HG03066 (cell line): ENCODE data around the gene UBA3.

ENCODE experiments used
- ATAC-seq: cut with Tn5 transposase; IDR thresholded peaks from one replicate; pipeline ENCODE4 v1.9.1; 2021; ENCODE audit warnings: low read depth; ENCODE audit not compliant: unreplicated experiment

The UBA3 gene

DNA sequence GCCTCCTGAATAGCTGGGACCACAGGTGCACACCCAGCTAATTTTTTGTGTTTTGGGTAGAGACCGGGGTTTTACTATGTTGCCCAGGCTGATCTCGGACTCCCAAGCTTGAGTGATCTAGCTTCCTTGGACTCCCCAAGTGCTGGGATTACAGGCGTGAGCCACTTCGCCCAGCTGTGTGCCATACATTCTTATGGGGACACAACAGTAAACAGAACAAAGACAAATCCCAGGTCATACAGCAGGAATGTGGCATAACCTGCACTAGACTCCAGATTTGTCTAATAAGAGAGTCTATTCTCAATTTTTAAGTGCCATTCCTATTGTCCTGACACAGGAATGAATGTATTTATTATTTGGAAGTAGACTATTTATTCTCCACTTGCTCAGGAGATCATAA, 22.2 kb upstream of the UBA3 start:
- ATAC-seq, result no peak

DNA sequence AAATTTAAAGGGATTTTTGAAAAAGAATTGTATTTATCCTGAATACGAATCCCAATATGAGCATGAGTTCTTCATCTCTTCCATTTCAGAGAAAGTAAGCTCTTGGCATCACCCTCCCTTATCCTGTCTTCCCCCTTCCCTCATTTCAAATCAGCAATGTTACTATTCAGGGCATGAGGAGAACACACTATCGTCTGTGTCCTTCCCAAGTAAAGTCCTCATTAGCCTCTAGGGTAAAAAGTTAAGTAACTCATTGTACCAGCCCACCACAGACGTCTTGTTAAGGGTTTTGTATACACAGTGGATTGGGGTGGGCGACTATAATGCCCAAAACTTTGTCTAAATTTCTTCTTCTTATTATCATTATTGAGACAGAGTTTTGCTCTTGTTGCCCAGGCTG, 19.4 kb upstream of the UBA3 start:
- ATAC-seq, result no peak

DNA sequence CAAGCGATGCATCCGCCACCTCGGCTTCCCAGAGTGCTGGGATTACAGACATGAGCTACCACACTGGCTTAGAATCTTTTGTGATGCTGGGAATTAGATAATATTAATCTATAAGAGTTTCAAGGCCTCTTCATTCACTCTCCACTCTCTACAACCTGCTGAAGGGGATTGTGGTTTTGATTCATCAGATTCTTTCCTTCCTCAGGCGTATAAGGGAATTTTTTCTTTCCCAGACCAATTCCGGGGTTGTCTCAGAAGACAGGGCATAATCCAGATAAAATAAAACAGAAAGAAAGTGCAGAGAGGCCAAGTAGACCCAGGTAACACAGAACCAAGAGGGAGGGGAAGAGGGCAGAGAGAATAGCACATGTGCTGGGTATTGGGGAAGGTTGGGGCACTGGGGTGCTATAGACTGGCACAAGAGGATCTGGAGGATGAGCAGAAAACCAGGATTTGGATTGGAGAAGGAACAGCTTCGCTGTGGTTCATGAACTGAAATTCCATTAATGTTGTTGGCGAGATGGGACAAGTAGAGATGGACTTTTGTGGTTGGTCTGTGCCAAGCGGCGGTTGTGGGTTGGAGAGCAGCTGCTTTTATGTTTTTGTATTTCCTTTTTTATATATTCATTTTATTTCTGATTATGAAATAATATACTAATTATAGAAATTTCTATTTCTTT, 17.4 kb upstream of the UBA3 start:
- no peak for ATAC-seq

DNA sequence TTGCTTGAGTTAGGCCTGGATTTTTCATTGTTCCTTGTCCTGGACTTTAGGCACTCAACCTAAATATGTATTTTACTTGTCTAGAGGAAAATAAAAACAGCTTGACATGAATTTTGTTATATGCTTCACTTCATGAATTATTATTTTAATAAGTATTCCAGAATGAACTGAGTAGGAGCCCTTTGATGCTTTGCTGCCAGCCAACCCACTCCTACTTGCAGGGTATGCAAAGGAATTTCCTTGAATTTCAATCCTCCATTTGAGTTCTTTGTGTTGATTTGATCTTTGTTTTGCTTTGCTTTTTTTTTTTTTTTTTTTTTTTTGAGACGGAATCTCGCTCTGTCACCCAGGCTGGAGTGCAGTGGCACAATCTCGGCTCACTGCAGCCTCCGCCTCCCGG, 16.1 kb upstream of the UBA3 start:
- no peak for ATAC-seq

DNA sequence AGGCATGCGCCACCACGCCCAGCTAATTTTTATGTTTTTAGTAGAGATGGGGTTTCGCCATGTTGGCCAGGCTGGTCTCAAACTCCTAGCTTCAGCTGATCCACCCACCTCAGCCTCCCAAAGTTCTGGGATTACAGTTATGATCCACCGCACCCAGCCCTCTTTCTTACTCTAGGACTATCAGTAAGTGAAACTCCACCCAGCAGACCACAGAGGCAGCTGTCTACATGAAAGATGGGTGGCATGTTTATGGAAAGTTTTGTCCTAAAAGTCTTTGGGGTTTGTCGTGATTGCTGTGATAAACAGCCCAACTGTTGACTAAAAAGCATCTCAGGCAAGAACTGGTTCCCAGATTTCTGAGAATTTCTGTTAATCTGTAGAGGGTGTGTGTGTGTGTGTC, 15.5 kb upstream of the UBA3 start:
- ATAC-seq, result no peak

DNA sequence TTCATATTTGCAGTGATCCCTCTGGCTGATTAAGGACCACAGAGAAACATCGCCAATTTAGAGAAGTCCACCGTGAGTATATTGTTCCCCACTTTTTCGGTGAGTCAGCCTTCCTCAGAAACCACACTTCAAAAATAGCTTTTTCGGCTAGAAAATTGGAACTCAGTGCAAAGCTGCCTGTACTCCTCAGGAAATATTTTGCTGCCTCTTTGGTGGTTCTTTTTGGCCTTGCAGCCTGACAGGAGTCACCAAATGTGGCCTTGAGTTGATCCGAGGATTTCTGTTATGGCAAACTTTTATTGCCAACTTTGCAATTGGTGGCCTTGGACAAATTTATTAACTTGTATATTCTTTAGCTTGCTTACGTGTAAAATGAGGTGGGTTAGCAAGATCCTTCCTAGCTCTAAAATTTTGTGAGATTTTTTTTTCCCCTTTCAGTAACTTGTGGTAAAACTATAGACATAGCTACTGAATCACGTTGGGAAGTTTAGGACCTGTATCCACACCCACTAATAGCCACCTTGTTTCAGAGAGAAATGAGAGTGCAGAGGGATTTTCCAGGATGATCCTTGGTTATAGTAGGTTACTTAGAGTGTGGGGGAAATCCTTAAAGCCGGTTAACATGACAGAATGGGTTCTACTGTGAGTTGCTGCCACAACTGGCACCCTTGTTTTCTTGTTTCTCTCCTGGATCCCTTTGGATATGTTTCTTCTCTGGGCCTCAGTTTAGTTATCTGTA, 14.5 kb upstream of the UBA3 start:
- no peak for ATAC-seq

DNA sequence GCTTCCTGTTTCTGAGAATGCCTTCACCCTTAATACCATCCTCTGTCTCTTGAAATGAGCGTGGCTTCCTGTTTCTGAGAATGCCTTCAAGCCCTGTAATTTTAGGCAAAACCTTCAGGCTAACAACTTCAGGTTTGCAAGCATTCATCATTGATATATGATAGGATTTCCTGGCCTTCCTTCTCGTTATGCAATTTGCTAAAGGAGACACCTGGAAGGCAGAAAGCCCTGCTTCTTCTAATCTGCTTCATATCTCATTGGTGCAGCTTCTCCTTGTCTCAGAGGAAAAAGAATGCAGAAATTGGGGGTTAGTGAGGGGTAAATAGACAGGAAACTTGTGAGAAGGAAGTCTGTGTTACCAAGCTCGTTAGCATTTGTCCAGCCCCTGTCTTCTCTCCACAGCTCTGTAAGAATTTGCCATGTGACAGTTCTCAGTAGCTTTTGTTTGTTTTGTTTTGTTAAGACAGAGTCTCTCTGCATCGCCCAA, 11.9 kb upstream of the UBA3 start:
- peak; percentile 66 for ATAC-seq

DNA sequence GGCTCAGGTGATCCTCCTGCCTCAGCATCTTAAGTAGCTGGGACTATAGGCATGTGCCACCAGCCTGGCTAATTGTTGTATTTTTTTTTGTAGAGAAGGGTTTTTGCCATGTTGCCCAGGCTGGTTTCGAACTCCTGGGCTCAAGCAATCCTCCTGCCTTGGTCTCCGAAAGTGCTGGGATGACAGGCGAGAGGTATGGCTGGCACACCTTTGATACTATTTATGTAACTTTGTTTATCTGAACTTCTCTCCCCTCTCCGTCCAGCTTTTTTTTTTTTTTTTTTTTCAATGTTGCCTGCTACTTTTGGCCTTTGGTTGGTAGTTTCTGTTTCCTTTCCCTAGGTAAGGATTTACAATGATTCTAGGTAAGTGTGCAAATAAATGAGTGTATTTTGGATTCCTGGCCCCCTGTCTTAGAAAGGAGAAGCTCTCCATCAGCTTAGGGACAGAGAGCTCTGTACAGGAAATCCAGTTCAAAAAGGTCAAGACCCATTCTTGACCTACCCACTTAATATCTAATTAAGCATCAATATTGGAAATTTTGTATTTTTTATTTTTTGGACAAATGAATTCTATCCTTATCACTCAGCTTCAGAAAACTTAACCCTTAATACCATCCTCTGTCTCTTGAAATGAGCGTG, 11.3 kb upstream of the UBA3 start:
- peak; percentile 1 for ATAC-seq

DNA sequence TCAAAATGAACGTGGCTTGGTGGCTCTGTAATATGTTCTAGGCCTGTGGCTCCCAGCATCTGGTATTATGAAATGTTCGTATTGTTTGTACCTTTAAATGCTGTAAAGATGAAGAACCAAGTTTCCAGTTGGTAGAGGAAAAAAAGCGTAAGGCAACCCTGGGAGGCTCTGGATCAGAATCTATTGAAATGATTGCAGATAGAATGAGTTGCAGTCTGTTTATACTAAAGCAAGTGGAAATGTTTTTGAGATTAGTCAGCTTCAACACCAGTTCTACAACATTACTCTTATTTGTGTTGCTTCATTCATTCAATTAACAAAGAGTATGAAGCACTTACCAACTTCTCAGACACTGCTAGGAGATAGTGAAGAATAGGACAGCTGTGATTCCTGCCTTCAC, 9.9 kb upstream of the UBA3 start:
- ATAC-seq, result no peak

DNA sequence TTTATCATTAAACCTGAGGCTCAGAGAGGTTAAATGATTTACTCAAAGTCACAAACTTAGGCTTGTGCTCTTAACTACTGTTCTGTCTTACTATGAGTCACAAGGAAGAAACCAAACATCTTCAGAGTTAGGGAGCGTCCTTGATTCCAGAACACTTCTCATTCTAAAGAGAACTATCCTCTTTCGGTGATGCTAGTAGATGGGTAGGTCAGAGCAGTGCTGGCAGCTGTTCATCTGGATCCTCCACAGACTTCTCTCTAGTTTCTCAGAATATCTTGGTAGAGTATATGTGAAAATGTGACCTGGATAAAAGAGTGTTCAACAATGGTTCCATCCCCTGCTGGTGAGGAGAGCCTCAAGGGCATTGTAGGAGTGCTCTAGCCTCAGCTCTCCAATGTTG, 7.9 kb upstream of the UBA3 start:
- no peak for ATAC-seq

DNA sequence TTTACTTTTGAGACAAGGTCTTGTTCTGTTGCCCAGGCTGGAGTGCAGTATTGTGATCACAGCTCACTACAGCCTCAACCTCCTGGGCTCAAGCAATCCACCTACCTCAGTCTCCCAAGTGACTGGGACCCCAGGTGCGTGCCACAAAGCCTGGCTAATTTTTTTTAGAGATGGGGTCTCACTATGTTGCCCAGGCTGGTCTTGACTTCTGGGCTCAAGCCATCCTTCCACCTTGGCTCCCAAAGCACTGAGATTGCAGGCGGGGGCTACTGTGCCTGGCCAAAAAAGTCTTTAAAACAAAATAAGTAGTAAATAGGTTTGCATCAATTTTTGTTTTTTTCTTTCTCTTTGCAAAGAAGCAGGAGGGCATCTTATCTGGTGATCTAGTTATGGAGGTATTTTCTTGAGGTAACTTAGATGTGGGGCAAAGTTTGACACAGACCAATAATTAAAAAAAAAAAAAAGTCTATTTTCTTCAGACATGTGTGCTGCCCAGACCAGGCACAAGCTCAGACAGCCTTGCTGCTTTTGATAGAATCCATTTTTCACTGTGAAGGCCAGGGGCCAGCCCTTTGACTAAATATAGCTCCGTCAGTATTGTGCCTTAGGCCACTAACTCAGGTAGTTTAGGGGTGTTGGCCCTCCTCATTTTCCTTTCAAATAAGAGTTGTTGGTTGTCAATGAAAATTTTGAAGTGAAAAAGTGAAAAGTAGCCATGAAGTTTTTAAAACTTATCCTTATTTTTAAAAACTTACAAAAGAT, 7.0 kb upstream of the UBA3 start:
- ATAC-seq, result no peak

DNA sequence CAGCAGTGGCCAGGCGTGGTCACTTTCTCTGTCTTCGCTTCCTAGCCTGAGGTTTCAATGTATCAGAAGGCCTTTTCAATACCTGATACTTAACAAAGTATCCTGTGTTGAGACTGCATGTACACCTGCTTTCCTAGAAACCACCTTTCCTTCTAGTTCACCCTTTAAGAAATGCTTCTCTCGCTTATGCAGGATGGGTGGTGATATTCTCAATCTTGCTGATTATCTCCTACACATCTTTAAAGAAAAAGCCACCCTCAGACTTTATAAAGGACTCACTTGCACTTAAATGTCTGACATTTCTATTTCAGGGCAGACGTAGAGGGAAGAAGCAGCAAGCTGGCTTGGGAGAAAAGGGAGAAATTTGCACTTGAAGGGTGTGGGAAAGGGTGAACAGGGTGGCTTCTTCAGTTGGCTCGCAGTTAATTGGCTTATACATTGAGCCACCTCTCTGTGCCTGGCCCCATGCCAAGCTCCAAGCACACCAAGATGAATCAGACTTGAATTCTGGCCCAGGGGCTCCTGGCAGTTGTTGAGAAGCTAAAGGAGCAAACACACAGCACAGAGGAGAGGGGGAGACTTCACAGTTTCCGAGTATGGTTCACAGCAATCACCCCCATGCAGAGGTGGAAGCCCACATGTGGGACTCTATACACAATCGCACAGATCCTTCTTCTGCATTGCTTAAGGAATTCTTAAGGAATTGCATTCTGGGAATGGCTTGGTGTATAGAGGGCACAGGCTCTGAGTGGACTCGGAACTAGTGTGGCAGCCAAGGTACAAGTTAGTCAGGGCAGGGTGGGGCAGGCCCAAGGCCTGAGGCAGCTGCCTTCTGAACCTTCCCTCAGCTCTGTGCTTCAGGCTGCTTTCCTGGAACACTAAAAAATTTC, 5.9 kb upstream of the UBA3 start:
- no peak for ATAC-seq

DNA sequence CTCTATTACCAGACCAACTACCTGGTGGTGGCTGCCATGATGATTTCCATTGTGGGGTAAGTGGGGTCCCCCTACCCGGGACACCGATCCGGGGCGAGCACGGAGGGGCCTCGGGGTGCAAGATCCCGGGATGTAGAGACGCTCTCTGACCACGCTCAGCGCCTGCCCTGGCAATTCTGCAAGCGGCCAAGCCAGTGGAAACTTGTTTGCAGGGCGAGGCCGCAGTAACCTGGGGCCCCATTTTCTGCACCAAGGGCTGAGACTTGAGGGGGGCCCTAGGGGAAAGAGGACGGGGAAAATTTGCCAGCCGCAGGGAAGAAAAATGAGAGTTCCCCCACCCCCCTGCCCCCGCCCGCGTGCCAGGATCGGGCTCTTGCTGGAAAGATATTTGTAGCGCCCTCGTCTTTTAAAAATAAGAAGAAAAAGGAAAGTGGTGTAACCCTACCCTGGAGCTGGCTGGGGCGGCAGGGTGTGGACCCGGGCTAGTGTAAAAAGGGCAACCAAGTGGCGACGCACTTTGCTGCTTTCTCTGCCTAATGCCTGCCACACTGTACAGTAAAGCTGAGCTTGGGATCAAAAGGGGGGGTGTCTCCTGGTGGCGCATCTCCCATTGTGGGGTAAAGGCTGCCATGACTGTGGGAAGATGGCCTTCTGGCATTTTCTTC, 5.1 kb upstream of the UBA3 start:
- no peak for ATAC-seq

DNA sequence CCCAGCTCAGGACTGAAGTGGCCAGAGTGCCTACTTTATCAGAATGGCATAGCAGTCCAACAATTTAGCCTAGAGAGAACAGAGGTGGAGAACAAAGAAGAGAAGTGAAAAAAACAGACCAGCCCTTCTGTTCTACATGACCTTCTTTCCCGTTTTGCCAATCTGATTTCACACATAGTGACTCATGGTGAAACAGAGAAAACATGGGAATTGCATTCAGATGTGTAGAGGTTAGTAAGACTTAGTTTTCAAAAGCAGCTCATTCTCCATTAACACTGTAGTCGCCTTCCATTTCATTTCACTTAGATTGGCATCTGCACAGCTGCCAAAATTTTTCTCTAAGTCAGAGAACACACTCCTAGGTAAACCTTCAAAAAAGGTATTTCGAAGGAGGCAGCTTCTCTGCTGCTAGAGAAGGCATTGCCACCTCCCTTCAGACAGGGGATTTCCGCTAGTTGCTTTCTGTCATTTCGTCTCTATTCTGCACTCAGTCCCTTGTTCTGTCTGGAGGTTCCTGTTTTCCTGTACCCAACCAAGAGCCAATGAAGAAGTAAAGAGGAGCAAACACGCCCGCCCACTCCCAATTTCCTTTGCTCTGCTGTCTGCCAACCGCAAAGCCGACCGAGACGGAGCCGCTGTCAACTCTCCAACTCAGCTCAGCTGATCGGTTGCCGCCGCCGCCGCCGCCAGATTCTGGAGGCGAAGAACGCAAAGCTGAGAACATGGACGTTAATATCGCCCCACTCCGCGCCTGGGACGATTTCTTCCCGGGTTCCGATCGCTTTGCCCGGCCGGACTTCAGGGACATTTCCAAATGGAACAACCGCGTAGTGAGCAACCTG, 4.4 kb upstream of the UBA3 start, which contains the start of gene ARL6IP5:
Gene ARL6IP5 (plus strand): TSS at position 612 of the 842 bp plus-strand sequence. CDS start 111 bp downstream, at position 723.
- peak; percentile 44 for ATAC-seq

DNA sequence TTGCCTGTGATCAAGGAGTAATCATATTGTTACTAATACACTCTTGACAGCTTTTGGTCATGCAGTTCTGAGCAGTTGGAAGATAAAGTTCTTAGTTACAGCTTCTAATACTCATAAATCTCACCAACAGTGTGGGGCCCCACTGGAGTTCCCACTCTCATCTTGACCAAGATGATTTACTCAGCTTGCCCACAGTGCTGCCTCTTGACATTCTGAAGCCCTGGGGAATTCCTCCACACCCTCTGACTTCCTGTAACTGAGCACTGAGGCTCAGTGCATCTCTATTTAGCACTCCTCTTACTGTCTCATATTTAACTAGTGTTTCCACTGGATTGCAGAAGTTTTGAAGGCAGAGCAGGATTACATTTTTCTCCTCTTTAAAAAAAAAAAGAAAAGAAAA, 2.6 kb upstream of the UBA3 start:
- peak; percentile 46 for ATAC-seq

DNA sequence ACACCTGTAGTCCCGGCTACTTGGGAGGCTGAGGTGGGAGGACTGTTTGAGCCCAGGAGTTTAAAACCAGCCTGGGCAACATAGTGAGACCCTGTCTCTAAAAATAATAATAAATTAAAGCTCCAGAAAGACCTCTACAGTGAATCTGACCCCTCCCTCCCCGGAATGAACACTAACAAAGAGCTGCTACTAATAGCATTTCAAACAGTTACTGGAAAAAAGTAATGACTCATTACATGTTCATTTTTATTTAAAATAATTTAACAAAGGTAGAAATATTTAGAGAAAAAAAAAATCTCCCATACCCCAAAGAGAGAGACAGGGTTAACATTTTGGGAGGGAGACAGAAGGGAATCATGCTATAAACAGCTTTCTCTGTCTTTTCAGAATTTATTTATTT, 2.2 kb upstream of the UBA3 start:
- no peak for ATAC-seq

DNA sequence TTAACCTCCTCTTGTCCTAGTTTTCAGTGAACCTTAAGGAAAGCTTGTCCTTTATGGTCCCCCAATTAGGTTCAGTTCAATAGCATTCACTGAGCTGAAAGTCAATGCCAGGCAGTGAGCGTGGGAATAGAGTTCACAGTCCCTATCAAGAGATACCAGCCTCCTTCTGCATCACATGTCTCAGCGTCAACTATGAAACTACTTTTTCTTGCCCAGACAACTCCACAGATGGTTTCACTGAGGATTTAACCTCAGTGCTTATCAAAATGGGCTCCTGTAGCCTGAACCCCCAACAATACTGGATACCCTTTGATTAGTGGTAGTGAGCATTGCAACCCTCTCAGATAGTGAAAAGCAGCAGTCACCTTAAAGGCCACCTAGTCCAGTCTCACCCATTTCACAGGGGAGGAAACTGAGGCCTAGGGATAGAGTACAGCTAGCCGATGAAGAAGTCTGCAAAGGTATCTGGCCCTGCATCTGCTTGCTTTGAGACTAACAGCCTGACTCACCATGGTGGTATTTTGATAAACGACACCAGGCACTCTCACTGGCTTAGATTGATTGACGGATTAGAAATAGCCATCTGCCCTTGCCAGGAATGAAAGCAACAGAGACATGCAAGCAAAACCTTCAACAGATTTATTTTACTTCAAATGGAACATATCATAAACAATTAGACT, 1.6 kb upstream of the UBA3 start:
- no peak for ATAC-seq
